ENCODE measurements around the gene PTCD3. TPM values are rescaled to one million over a fixed set of nuclear protein-coding genes. Genes with fewer than 3 reads are reported as not detected.

Gene PTCD3
- 93.4 and 109 TPM in 2 replicates for total RNA-seq

GRCh38 chr2:86105969-86106945 lies at the start of gene PTCD3:
Gene PTCD3, plus strand, starts transcription at chr2:86106235. Its CDS starts 13 bp downstream, at chr2:86106248.

GRCh38 chr2:86105252-86105968 lies 625 bp upstream of the PTCD3 start, which contains the start of gene POLR1A:
Gene POLR1A, minus strand, starts transcription at chr2:86105886. Its CDS starts 110 bp downstream, at chr2:86105776.

Other genes with a start within 250 kb of the PTCD3 start
- gene ST3GAL5, start 217.2 kb upstream of the PTCD3 start, total RNA-seq, result 4.9 and 5.6 TPM in 2 replicates
- 17.2 and 24.3 TPM in 2 replicates for gene POLR1A, start 349 bp upstream of the PTCD3 start, total RNA-seq
- 56.9 and 66.6 TPM in 2 replicates for gene IMMT, start 89.2 kb downstream of the PTCD3 start, total RNA-seq
- 39.5 and 61.8 TPM in 2 replicates for gene MRPL35, start 93.2 kb downstream of the PTCD3 start, total RNA-seq
- gene REEP1, start 231.4 kb downstream of the PTCD3 start, total RNA-seq, result 0.11 and 0.12 TPM in 2 replicates